Left forelimb (tissue), 1 donor: ENCODE results near the gene SYT9.
A peak's percentile ranks its signal among the peaks of the same experiment; 100 is the strongest.

Source experiments
- DNase-seq: peaks from one replicate; pipeline ENCODE4 v3.0.0-alpha.2; 2018; ENCODE audit warnings: low spot score

SYT9 gene

GRCh38 chr11:7427733-7428132, 176.0 kb downstream of the SYT9 start:
- no peak for DNase-seq

- DNase-seq, result no peak
Measured at GRCh38 chr11:7428196-7428595, 176.5 kb downstream of the SYT9 start.

GRCh38 chr11:7430496-7430895, 178.8 kb downstream of the SYT9 start:
- DNase-seq, result no peak

- DNase-seq, result no peak
Measured at GRCh38 chr11:7435176-7435575, 183.5 kb downstream of the SYT9 start.

GRCh38 chr11:7436146-7436545, 184.4 kb downstream of the SYT9 start:
- no peak for DNase-seq

GRCh38 chr11:7436657-7437056, 185.0 kb downstream of the SYT9 start:
- DNase-seq, result no peak

- no peak for DNase-seq
Measured at GRCh38 chr11:7437696-7438095, 186.0 kb downstream of the SYT9 start.

- DNase-seq, result no peak
Measured at GRCh38 chr11:7439746-7440320, 188.1 kb downstream of the SYT9 start.

GRCh38 chr11:7442588-7443215, 191.0 kb downstream of the SYT9 start:
- DNase-seq, result peak; percentile 84

GRCh38 chr11:7444091-7444981, 192.6 kb downstream of the SYT9 start:
- no peak for DNase-seq

GRCh38 chr11:7445564-7445963, 193.9 kb downstream of the SYT9 start:
- DNase-seq, result no peak

- no peak for DNase-seq
Measured at GRCh38 chr11:7448201-7448600, 196.5 kb downstream of the SYT9 start.

GRCh38 chr11:7449211-7449840, 197.6 kb downstream of the SYT9 start:
- DNase-seq, result no peak

GRCh38 chr11:7449841-7450214, 198.1 kb downstream of the SYT9 start:
- no peak for DNase-seq

GRCh38 chr11:7450836-7451235, 199.1 kb downstream of the SYT9 start:
- no peak for DNase-seq

GRCh38 chr11:7451520-7451919, 199.8 kb downstream of the SYT9 start:
- DNase-seq, result no peak

- no peak for DNase-seq
Measured at GRCh38 chr11:7451952-7452494, 200.3 kb downstream of the SYT9 start.

GRCh38 chr11:7454854-7455253, 203.2 kb downstream of the SYT9 start:
- no peak for DNase-seq

GRCh38 chr11:7457211-7457610, 205.5 kb downstream of the SYT9 start:
- DNase-seq, result no peak

- no peak for DNase-seq
Measured at GRCh38 chr11:7462706-7463105, 211.0 kb downstream of the SYT9 start.

- no peak for DNase-seq
Measured at GRCh38 chr11:7467652-7468051, 215.9 kb downstream of the SYT9 start.

- DNase-seq, result no peak
Measured at GRCh38 chr11:7469351-7469865, 217.7 kb downstream of the SYT9 start.
